Smooth muscle cell (in vitro differentiated cells): Measurements from ENCODE around the gene IKZF1. TPM values are rescaled to one million over a fixed set of nuclear protein-coding genes. Genes with fewer than 3 reads are reported as not detected.

Experiments
- DNase-seq: peaks from one replicate; lab custom pipeline; 2025; ENCODE audit not compliant: unreplicated experiment; lab: John Stamatoyannopoulos, UW
- H2AFZ ChIP-seq: fragments of 200-600 bp; sonication (generic); 2 replicates; pipeline ENCODE4 v1.6.0; 2016; ENCODE audit warnings: antibody characterized with exemption, low read depth, mild to moderate bottlenecking
- H3F3A ChIP-seq: fragments of 200-600 bp; sonication (generic); 2 replicates; pipeline ENCODE4 v1.6.0; 2017; ENCODE audit warnings: antibody characterized with exemption, low read depth
- H3K27ac ChIP-seq: fragments of 200-600 bp; sonication (generic); 2 replicates; pipeline ENCODE4 v1.5.1; 2016; ENCODE audit warnings: low read depth, mild to moderate bottlenecking
- H3K27me3 ChIP-seq: fragments of 200-600 bp; sonication (generic); 2 replicates; pipeline ENCODE4 v1.6.1; 2016; ENCODE audit warnings: low read depth, mild to moderate bottlenecking
- H3K36me3 ChIP-seq: fragments of 200-600 bp; sonication (generic); 2 replicates; pipeline ENCODE4 v1.5.1; 2016; ENCODE audit warnings: low read depth
- H3K4me1 ChIP-seq: fragments of 200-600 bp; sonication (generic); 2 replicates; pipeline ENCODE4 v1.5.1; 2016; ENCODE audit warnings: low read depth
- H3K4me2 ChIP-seq: fragments of 200-600 bp; sonication (generic); 2 replicates; pipeline ENCODE4 v1.6.0; 2016; ENCODE audit warnings: mild to moderate bottlenecking
- H3K4me3 ChIP-seq: fragments of 200-600 bp; sonication (generic); 2 replicates; pipeline ENCODE4 v1.5.1; 2016; ENCODE audit warnings: mild to moderate bottlenecking
- H3K79me2 ChIP-seq: fragments of 200-600 bp; sonication (generic); 2 replicates; pipeline ENCODE4 v1.6.0; 2016; ENCODE audit warnings: low read depth, mild to moderate bottlenecking
- H3K9ac ChIP-seq: fragments of 200-600 bp; sonication (generic); 2 replicates; pipeline ENCODE4 v1.6.0; 2016; ENCODE audit warnings: low read depth
- H3K9me3 ChIP-seq: fragments of 200-600 bp; sonication (generic); replicated peaks from 2 replicates; pipeline ENCODE4 v1.5.1; 2016; ENCODE audit warnings: low read depth
- H4K20me1 ChIP-seq: fragments of 200-600 bp; sonication (generic); 2 replicates; pipeline ENCODE4 v1.6.0; 2016; ENCODE audit warnings: low read depth
- WGBS: methylation state at CpG from one replicate; pipeline ENCODE4 v1.1.7; 2016; ENCODE audit warnings: low lambda C conversion rate; 5-methylcytosine and 5-hydroxymethylcytosine counted together
- polyA plus RNA-seq: library from polyadenylated mRNA; unstranded; fragments of >200 nt; fragmentation: Nextera tagmentation; extraction: Ambion mirVana; gene quantifications from 2 replicates; pipeline ENCODE4 v1.2.1, GENCODE V29; 2016
- total RNA-seq: library from RNA; depleted of rRNA; stranded (reverse); fragments of >200 nt; gene quantifications from 2 replicates; pipeline ENCODE4 v1.2.3, GENCODE V29; 2014
- TF ChIP-seq, protein P1 (sequence below): fragments of 200-600 bp; sonication (generic); IDR thresholded peaks from 2 replicates; pipeline ENCODE4 v1.5.1; 2017; ENCODE audit warnings: borderline replicate concordance, mild to moderate bottlenecking, antibody characterized with exemption; ENCODE audit not compliant: insufficient read depth, poor library complexity, severe bottlenecking

The IKZF1 gene
- total and polyA plus RNA-seq, 2 experiments from 2014 or later = not detected

DNA sequence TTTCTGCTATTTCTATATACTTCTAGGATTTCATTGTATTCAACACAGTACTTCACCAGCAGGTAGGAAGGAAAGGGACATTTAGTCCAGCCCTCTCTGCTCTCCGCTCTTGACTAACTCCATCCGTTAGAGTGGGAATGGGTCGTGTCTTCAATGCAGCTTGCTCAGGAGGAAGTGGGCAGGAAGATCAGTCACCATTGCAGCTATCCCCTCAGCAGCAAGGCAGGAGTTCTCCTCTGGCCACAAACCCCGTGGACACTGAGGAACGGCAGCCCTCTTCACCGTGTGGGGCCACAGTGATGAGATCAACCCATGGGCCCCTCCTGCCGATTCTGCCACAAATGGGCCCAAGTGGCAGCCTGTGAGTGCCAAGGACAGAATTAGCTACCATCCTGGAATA is 30.2 kb upstream of the IKZF1 start:
- no peak overlapping the region for H3K4me2 ChIP-seq
- no peaks in the 10 kb centered on the region for H3K9me3 ChIP-seq
- TF ChIP-seq, protein P1, sequence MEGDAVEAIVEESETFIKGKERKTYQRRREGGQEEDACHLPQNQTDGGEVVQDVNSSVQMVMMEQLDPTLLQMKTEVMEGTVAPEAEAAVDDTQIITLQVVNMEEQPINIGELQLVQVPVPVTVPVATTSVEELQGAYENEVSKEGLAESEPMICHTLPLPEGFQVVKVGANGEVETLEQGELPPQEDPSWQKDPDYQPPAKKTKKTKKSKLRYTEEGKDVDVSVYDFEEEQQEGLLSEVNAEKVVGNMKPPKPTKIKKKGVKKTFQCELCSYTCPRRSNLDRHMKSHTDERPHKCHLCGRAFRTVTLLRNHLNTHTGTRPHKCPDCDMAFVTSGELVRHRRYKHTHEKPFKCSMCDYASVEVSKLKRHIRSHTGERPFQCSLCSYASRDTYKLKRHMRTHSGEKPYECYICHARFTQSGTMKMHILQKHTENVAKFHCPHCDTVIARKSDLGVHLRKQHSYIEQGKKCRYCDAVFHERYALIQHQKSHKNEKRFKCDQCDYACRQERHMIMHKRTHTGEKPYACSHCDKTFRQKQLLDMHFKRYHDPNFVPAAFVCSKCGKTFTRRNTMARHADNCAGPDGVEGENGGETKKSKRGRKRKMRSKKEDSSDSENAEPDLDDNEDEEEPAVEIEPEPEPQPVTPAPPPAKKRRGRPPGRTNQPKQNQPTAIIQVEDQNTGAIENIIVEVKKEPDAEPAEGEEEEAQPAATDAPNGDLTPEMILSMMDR = no peak
- no peak overlapping the region for H3K9ac ChIP-seq
- no peaks in the 10 kb centered on the region for H3F3A ChIP-seq
- no peaks in the 10 kb centered on the region for H3K79me2 ChIP-seq
- H3K27me3 ChIP-seq = peaks cover 15% of the 10 kb centered on the region
- no peaks in the 10 kb centered on the region for H4K20me1 ChIP-seq
- no peaks in the 10 kb centered on the region for H3K4me1 ChIP-seq
- H2AFZ ChIP-seq = no peak overlapping the region
- WGBS = 79% methylated on average over 7 of the region's 7 CpGs
- H3K27ac ChIP-seq = no peak overlapping the region
- H3K36me3 ChIP-seq = no peaks in the 10 kb centered on the region
- no peak for DNase-seq
- no peak overlapping the region for H3K4me3 ChIP-seq

DNA sequence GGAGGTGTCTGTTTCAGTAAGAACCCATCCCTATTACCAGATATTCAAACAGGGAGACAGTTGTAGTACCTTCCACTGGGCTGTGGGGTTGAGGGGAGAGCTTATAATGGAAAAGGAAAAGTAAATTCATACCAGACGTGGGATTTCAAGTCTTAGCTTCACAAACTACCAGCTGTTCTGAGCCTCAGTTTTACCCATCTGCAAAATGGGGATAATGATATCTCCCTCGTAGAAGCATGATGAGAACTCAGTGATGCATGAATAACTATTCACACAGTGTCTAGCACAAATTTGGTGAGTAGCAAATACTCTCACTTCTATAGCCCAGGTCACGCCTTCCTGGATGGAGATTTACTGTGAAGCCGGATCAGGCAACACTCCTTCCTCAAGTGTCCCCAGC is 29.1 kb upstream of the IKZF1 start:
- Histone ChIP-seq H3K79me2 (no peaks in the 10 kb centered on the region), H3K27me3 (peaks cover 13% of the 10 kb centered on the region), H3K4me3 (no peak overlapping the region), H2AFZ (no peak overlapping the region), H3K4me1 (no peaks in the 10 kb centered on the region), H3K36me3 (no peaks in the 10 kb centered on the region), H3K9ac (no peak overlapping the region), H3K4me2 (no peak overlapping the region), H4K20me1 (no peaks in the 10 kb centered on the region), H3F3A (no peaks in the 10 kb centered on the region), H3K27ac (no peak overlapping the region), H3K9me3 (no peaks in the 10 kb centered on the region)
- 93% methylated on average over 4 of the region's 4 CpGs for WGBS
- DNase-seq = no peak
- TF ChIP-seq, protein P1 = no peak

DNA sequence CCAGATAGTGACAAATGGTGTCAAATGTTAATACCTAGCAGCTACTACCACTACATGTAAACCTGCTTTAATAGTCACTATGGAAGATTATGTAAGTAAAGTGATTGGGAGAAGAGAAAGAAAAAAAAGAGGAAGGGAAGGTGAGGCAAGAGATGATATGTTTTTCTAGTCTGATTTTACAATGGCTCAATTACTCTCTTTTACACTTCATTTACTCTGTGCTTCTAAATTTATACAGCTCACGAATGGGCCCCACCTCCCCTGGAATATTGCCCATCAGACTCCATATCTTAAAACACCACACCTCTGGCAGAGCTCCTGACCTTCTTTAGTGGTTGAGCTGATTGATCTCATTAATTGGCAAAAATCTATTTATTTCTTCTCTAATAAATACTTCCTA is 28.0 kb upstream of the IKZF1 start:
- H4K20me1 ChIP-seq = no peaks in the 10 kb centered on the region
- no peak overlapping the region for H2AFZ ChIP-seq
- no peak overlapping the region for H3K4me3 ChIP-seq
- DNase-seq = no peak
- no peak overlapping the region for H3K9ac ChIP-seq
- TF ChIP-seq, protein P1 = no peak
- H3K79me2 ChIP-seq = no peaks in the 10 kb centered on the region
- no peaks in the 10 kb centered on the region for H3F3A ChIP-seq
- no peaks in the 10 kb centered on the region for H3K36me3 ChIP-seq
- H3K4me2 ChIP-seq = no peak overlapping the region
- H3K9me3 ChIP-seq = no peaks in the 10 kb centered on the region
- H3K4me1 ChIP-seq = no peaks in the 10 kb centered on the region
- no peak overlapping the region for H3K27ac ChIP-seq
- 83% methylated on average over 1 of the region's 1 CpG for WGBS
- H3K27me3 ChIP-seq = peaks cover 13% of the 10 kb centered on the region

DNA sequence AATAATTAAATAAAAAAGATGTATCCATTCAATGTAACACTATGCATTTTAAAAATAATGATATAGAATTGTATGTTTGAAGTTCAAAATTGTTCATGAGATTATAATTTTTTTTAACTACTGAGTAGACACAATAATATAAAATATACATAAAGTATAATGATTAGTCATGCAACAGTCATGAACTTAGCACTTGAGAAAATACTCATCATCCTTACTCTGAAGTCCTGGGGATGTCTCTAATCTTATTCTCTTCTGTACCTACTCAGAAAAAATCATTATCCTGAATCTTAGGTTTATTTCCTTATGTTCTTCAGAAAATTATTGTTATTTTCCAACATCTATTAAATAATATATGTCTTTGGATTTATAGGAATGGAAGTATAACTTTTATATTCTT is 26.4 kb upstream of the IKZF1 start:
- H2AFZ ChIP-seq = no peak overlapping the region
- no peaks in the 10 kb centered on the region for H3K79me2 ChIP-seq
- no peak overlapping the region for H3K27ac ChIP-seq
- H3K27me3 ChIP-seq = peaks cover 9% of the 10 kb centered on the region
- no peaks in the 10 kb centered on the region for H3K9me3 ChIP-seq
- no peak overlapping the region for H3K4me2 ChIP-seq
- H3K9ac ChIP-seq = no peak overlapping the region
- no peaks in the 10 kb centered on the region for H3K4me1 ChIP-seq
- TF ChIP-seq, protein P1 = no peak
- H3K36me3 ChIP-seq = no peaks in the 10 kb centered on the region
- DNase-seq = no peak
- H3K4me3 ChIP-seq = no peak overlapping the region
- no peaks in the 10 kb centered on the region for H3F3A ChIP-seq
- no peaks in the 10 kb centered on the region for H4K20me1 ChIP-seq
